Measurements from ENCODE around the gene AWAT2.

The AWAT2 gene, protein sequence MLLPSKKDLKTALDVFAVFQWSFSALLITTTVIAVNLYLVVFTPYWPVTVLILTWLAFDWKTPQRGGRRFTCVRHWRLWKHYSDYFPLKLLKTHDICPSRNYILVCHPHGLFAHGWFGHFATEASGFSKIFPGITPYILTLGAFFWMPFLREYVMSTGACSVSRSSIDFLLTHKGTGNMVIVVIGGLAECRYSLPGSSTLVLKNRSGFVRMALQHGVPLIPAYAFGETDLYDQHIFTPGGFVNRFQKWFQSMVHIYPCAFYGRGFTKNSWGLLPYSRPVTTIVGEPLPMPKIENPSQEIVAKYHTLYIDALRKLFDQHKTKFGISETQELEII

GRCh38 chrX:70049925-70050324 is at the start of gene AWAT2:
TSS of gene AWAT2 (minus strand) at chrX:70049938. CDS start at chrX:70049932, 6 bp downstream.
- Histone ChIP-seq H3K9ac (ENCODE audit: low read depth, low read length) (no peak within 1 kb of the TSS), H3K4me1 (ENCODE audit: insufficient read depth, low read length) (no peaks in the 10 kb centered on the region), H3K36me3 (ENCODE audit: insufficient read depth, low read length) (no peaks in the 10 kb centered on the region), H3K9me3 (ENCODE audit: control insufficient read depth, insufficient read depth, low read length) (no peaks in the 10 kb centered on the region)

DNA sequence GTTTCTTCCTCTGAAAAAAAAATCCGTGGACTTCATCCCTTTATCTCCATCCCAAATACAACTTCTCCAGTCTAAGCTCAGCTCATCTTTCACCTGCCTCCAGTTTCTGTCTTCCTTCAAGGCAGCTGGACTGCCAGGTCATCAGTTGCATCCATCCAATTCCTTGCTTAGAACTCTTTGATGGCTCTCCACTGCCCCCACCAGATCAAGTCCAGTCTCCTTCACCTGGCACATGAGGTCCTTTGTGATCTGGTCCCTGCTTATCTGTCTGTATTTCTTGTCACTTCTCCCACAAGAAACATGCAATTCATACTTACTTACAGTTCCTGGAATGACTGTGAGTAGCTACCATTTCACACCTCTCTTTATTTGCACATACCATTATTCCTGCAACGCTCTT is 46.3 kb upstream of the AWAT2 start:
- no peaks in the 10 kb centered on the region for H3K36me3 ChIP-seq (ENCODE audit: insufficient read depth, low read length)
- H3K9ac ChIP-seq (ENCODE audit: low read depth, low read length) = no peak overlapping the region
- no peaks in the 10 kb centered on the region for H3K9me3 ChIP-seq (ENCODE audit: control insufficient read depth, insufficient read depth, low read length)
- H3K4me1 ChIP-seq (ENCODE audit: insufficient read depth, low read length) = no peaks in the 10 kb centered on the region

GRCh38 chrX:70092247-70092646 is 42.5 kb upstream of the AWAT2 start:
- H3K36me3 ChIP-seq (ENCODE audit: insufficient read depth, low read length) = no peaks in the 10 kb centered on the region
- no peaks in the 10 kb centered on the region for H3K4me1 ChIP-seq (ENCODE audit: insufficient read depth, low read length)
- H3K9ac ChIP-seq (ENCODE audit: low read depth, low read length) = no peak overlapping the region
- no peaks in the 10 kb centered on the region for H3K9me3 ChIP-seq (ENCODE audit: control insufficient read depth, insufficient read depth, low read length)

GRCh38 chrX:70089604-70090297 is 40.0 kb upstream of the AWAT2 start:
- Histone ChIP-seq H3K4me1 (ENCODE audit: insufficient read depth, low read length) (0 out of 2 replicates have a peak, but pooled peaks cover 2% of the 10 kb centered on the region), H3K9ac (ENCODE audit: low read depth, low read length) (no peak overlapping the region), H3K36me3 (ENCODE audit: insufficient read depth, low read length) (no peaks in the 10 kb centered on the region), H3K9me3 (ENCODE audit: control insufficient read depth, insufficient read depth, low read length) (no peaks in the 10 kb centered on the region)

- H3K36me3 ChIP-seq (ENCODE audit: insufficient read depth, low read length) = no peaks in the 10 kb centered on the region
- H3K9me3 ChIP-seq (ENCODE audit: control insufficient read depth, insufficient read depth, low read length) = no peaks in the 10 kb centered on the region
- H3K9ac ChIP-seq (ENCODE audit: low read depth, low read length) = no peak overlapping the region
- H3K4me1 ChIP-seq (ENCODE audit: insufficient read depth, low read length) = 0 out of 2 replicates have a peak, but pooled peaks cover 4% of the 10 kb centered on the region
Observed at GRCh38 chrX:70088751-70089150, 39.0 kb upstream of the AWAT2 start.

- Histone ChIP-seq H3K9ac (ENCODE audit: low read depth, low read length) (no peak overlapping the region), H3K36me3 (ENCODE audit: insufficient read depth, low read length) (no peaks in the 10 kb centered on the region), H3K9me3 (ENCODE audit: control insufficient read depth, insufficient read depth, low read length) (no peaks in the 10 kb centered on the region), H3K4me1 (ENCODE audit: insufficient read depth, low read length) (0 out of 2 replicates have a peak, but pooled peaks cover 4% of the 10 kb centered on the region)
Observed at GRCh38 chrX:70087857-70088630, 38.3 kb upstream of the AWAT2 start.

DNA sequence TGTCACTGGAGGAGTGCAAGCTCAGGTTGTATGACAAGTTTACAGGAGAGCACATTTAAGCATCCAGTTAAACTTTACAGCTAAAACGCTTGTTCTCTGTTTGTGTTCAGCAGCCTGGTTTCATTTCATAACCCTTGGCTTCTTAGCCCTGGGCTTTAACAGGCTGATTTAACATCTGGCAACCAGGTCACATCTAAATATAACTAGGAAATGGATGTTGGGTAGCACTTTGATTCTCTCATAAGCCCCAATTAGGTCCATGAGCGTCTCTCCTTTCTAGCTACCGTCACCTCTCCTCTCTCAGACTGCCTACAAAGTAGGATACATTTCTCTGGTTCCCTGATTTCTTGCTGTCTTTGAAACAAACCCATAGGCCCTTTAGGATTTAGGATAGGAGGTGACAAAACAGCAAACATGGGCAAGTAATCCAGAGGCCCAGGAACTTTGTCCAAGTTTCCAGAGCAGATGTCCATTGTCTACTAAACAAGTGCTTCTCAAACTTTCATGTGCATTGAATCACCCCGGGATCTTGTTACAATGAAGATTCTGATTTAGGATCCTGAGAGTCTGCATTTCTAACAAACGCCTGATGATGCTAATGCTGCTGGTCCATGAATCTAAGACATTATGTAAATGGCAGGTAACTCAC is 35.0 kb upstream of the AWAT2 start:
- Histone ChIP-seq H3K9ac (ENCODE audit: low read depth, low read length) (no peak overlapping the region), H3K9me3 (ENCODE audit: control insufficient read depth, insufficient read depth, low read length) (no peaks in the 10 kb centered on the region), H3K36me3 (ENCODE audit: insufficient read depth, low read length) (no peaks in the 10 kb centered on the region), H3K4me1 (ENCODE audit: insufficient read depth, low read length) (0 out of 2 replicates have a peak, but pooled peaks cover 4% of the 10 kb centered on the region)

DNA sequence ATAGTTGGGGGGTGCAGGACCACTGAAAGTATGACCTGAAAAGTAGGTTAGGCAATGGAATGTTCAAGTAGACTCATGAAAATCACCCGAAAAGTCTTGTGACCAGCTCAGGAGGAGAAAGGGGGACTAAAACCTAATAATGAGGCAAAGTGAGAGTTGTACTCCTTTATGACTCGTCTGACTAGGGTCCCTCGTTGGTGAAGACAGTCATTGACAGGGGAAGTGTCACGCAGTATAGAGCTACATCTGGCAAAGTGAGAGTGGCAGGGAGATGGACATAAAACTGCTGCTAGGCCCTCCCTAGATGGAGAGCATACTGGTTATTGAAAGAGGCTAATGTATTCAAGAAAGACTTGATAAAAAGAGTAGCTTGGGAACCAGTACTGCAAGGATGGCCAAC is 33.0 kb upstream of the AWAT2 start:
- no peaks in the 10 kb centered on the region for H3K36me3 ChIP-seq (ENCODE audit: insufficient read depth, low read length)
- H3K9me3 ChIP-seq (ENCODE audit: control insufficient read depth, insufficient read depth, low read length) = no peaks in the 10 kb centered on the region
- H3K9ac ChIP-seq (ENCODE audit: low read depth, low read length) = no peak overlapping the region
- H3K4me1 ChIP-seq (ENCODE audit: insufficient read depth, low read length) = 0 out of 2 replicates have a peak, but pooled peaks cover 4% of the 10 kb centered on the region

GRCh38 chrX:70079870-70080269 is 30.1 kb upstream of the AWAT2 start:
- no peak overlapping the region for H3K9ac ChIP-seq (ENCODE audit: low read depth, low read length)
- 0 out of 2 replicates have a peak, but pooled peaks cover 3% of the 10 kb centered on the region for H3K4me1 ChIP-seq (ENCODE audit: insufficient read depth, low read length)
- H3K36me3 ChIP-seq (ENCODE audit: insufficient read depth, low read length) = no peaks in the 10 kb centered on the region
- H3K9me3 ChIP-seq (ENCODE audit: control insufficient read depth, insufficient read depth, low read length) = peaks cover 4% of the 10 kb centered on the region; the same call in 1 of the 2 replicates

GRCh38 chrX:70079297-70079696 is 29.6 kb upstream of the AWAT2 start:
- no peaks in the 10 kb centered on the region for H3K36me3 ChIP-seq (ENCODE audit: insufficient read depth, low read length)
- no peaks in the 10 kb centered on the region for H3K4me1 ChIP-seq (ENCODE audit: insufficient read depth, low read length)
- H3K9me3 ChIP-seq (ENCODE audit: control insufficient read depth, insufficient read depth, low read length) = peaks cover 4% of the 10 kb centered on the region; the same call in 1 of the 2 replicates
- H3K9ac ChIP-seq (ENCODE audit: low read depth, low read length) = no peak overlapping the region

GRCh38 chrX:70066646-70067045 is 16.9 kb upstream of the AWAT2 start:
- Histone ChIP-seq H3K36me3 (ENCODE audit: insufficient read depth, low read length) (no peaks in the 10 kb centered on the region), H3K9me3 (ENCODE audit: control insufficient read depth, insufficient read depth, low read length) (no peaks in the 10 kb centered on the region), H3K9ac (ENCODE audit: low read depth, low read length) (no peak overlapping the region), H3K4me1 (ENCODE audit: insufficient read depth, low read length) (no peaks in the 10 kb centered on the region)

GRCh38 chrX:70062961-70063550 is 13.3 kb upstream of the AWAT2 start:
- Histone ChIP-seq H3K9ac (ENCODE audit: low read depth, low read length) (no peak overlapping the region), H3K9me3 (ENCODE audit: control insufficient read depth, insufficient read depth, low read length) (no peaks in the 10 kb centered on the region), H3K4me1 (ENCODE audit: insufficient read depth, low read length) (no peaks in the 10 kb centered on the region), H3K36me3 (ENCODE audit: insufficient read depth, low read length) (no peaks in the 10 kb centered on the region)

DNA sequence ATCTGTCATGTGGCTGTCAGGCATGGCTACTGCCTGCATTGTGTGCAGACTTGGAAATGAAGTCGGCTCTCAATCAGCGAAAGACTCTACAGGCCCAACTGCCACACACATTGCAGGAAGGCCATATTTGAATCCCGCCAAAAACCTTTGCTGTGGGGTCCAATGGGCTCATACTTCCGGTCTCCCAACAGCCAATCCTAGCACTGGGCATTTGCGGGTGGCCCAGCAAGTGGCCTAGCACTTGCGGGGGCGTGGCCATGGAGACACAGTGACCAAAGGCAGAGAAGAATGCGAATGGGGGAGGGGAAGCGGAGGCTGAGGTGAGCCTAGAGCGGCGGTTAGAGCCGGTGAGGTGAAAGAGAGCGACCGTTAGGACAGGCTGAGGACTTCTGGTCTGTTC is 12.3 kb upstream of the AWAT2 start, which contains the start of gene OTUD6A:
OTUD6A (plus strand) TSS at position 382 of the 400 bp plus-strand sequence. CDS start 68 bp downstream, outside the sequence.
- H3K36me3 ChIP-seq (ENCODE audit: insufficient read depth, low read length) = no peaks in the 10 kb centered on the region

More for the DNA sequence above, 12.3 kb upstream of the AWAT2 start, which contains the start of gene OTUD6A:
- Histone ChIP-seq H3K4me1 (ENCODE audit: insufficient read depth, low read length) (no peaks in the 10 kb centered on the region), H3K9ac (ENCODE audit: low read depth, low read length) (no peak within 1 kb of the TSS), H3K9me3 (ENCODE audit: control insufficient read depth, insufficient read depth, low read length) (no peaks in the 10 kb centered on the region)
